ENCODE results near the gene GARIN5A.
A peak's percentile ranks its signal among the peaks of the same experiment; 100 is the strongest.
"Not testable (repeated sequence)": the region's sequence is repeated elsewhere in the genome, so short reads cannot be mapped to it uniquely, and the experiment has no call there.

The GARIN5A gene

GRCh38 chr19:50461066-50461875 is 15.4 kb downstream of the GARIN5A start:
- DNase-seq, result peak; percentile 51

GRCh38 chr19:50460161-50460765 is 16.4 kb downstream of the GARIN5A start:
- no peak for DNase-seq

GRCh38 chr19:50459638-50460037 is 17.0 kb downstream of the GARIN5A start:
- DNase-seq, result no peak

GRCh38 chr19:50459067-50459456 is 17.6 kb downstream of the GARIN5A start:
- no peak for DNase-seq

DNA sequence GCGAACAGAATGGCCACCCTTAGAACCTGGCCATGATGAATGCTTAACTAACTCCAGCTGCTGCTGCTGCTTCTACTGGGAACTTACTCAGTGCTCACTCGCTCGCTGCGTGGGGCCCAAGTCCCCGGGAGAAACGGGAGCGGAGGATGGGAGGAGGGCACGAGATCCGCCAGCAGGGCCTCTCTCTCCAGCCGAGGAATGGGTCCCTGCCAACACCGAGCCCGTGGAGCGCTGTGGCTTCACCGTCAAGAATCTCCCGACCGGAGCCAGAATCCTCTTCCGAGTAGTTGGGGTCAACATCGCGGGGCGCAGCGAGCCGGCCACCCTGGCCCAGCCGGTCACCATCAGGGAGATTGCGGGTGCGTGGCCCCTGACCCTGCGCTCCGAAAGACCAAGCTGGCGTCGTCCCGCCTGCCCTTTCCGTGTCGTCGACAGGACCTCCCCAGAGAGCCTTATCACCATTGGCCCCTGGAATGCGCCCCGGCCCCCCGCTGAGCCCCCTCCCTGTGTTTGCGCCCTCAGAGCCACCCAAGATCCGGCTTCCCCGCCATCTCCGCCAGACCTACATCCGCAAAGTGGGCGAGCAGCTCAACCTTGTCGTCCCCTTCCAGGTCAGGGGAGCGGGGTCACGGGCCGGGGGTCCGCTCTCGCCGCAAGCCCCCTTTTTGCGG is 18.1 kb downstream of the GARIN5A start:
- no peak for DNase-seq

- no peak for DNase-seq
These were observed 19.3 kb downstream of the GARIN5A start for GRCh38 chr19:50457300-50457699.

GRCh38 chr19:50455992-50456391 is 20.7 kb downstream of the GARIN5A start:
- DNase-seq, result no peak

GRCh38 chr19:50453243-50453642 is 23.4 kb downstream of the GARIN5A start:
- DNase-seq, result no peak

DNA sequence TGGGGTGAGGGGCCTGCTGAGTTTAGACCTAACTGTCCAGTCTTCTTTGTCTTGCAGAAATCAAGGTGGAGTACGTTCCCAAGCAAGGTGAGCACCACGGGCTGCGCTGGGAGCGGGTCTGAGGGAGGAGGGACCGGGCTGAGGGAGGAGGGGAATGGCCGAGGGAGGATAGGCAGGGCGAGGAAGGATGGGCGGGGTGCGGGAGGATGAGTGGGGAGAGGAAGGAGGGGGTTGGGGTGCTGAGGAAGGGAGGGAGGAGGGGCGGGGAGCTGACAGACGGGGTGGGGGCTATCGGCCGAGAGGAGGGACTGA is 25.5 kb downstream of the GARIN5A start:
- no peak for DNase-seq

DNA sequence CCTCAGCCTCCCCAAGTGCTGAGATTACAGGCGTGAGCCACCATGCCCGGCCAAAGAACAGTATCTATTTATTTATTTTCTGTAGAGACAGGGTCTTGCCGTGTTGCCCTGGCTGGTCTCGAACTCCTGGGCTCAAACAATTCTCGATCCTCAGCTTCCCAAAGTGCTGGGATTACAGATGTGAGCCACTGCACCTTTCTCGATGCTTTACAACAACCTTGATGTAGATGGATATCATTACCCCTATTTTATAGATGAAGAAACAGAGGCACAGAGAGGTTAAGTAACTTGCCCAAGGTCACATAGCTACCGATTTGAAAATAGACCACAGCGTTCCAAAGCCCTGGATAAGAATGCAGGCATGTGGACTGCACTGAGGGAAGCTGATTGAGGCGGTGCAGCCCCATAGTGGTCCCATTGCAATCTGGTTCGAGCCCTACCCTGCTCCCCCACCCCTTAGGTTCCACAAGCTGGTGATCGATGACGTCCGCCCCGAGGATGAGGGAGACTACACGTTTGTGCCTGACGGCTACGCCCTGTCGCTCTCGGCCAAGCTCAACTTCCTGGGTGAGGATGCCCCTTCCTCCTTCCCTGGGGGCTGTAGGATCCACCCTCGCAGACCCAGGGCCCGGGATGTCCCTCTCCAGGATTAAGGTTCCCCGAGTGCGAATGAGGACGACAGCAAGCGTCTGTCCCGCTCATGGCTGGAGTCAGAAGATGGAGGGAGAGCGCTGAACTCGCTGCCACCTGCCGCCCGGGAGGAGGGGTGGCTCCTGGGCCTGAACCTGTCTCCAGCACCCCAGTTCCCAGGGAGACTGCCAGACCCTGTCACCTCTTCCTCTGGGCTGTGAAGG is 26.1 kb downstream of the GARIN5A start:
- no peak for DNase-seq

DNA sequence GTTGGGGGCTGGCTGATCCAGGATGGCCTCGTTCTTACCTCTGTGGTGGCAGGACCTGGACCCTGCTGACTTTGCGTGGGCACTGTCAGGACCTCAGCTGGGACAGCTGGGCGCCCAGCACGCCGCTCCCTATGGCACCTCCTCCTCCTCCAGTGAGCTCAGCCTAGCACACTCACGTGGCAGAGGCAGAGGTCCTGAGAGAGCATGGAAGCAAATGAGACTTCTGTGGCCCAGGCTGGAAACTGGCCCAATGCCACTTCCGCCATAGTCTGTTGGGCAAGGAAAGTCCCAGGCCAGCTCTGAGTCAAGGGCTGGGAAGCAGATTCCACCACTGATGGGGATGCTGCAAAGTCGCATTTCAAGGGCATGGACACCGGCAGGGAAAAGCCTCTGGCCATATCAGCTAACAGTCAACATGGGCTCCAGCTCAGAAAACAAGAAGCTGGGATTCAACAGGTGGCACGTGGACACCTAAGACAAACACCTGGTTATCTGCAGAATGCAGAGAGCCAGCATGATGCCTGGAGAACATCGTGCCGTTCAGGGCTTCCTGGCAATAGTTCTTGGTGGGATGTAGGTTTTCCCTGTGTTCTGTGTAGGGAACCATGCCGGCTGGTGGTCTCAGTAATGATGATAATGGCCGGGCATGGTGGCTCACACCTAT is 27.3 kb downstream of the GARIN5A start:
- no peak for DNase-seq

- DNase-seq, result no peak
These were observed 28.9 kb downstream of the GARIN5A start for GRCh38 chr19:50447750-50448149.

DNA sequence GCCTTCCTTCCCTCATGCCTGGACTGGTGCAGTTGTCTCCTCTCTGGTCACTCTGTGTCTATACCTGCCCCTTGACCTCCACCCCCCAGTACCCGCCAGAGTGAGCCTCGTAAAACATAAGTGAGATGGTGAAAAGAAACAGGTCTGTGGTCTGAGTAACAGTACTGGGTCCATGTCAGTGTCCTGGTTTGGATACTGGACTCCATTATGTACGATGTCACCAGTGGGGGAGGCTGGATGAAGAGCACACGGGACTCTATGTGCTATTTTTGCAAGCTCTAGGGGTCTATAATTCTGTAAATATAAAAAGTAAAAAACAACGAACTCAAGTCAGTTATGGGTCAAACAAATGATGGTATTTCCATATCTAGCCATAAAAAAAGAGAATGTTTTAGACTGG is 29.6 kb downstream of the GARIN5A start:
- DNase-seq, result no peak

DNA sequence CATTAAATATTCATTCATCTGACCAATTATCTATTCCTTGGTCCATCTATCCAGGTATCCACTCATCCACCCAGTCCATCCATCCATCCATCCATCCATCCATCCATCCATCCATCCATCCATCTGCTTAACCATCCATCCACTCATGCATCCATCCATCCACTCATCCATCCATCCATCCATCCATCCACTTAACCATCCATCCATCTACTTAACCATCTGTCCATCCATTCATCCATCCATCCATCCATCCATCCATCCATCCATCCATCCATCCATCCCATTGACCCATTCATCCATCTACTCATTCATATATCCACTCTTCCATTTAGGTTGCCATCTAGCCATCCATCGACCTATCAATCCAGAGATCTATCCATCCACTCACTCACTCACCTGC is 32.6 kb downstream of the GARIN5A start:
- no peak for DNase-seq

GRCh38 chr19:50439130-50439529 is 37.5 kb downstream of the GARIN5A start:
- not testable (repeated sequence) for DNase-seq

DNA sequence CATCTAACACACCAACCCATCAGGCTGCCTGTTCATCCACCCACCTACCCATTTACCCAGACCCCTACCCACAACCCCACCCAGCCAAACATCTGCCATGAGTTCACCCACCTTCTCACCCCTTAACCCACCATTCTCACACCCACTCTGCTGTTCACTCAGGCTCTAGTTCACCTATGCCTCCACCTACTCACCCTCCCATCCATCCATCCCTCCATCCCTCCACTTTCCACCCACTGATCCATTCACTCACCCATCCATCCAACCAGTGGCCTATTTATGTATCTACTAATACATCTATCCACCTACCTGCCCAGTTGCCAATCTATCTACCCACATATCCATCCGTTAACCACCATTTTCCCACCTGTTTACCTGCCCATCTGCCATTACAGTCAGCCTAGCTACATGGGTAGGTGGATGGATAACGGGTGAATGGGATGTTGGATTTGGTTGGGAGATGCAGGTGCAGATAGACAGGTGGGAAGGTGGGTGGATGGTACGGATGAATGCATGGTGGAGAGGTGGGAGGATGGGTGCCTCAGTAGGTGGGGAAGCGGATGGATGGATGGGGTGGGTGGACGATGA is 38.7 kb downstream of the GARIN5A start:
- DNase-seq, result no peak

GRCh38 chr19:50435627-50436026 is 41.0 kb downstream of the GARIN5A start:
- DNase-seq, result no peak

DNA sequence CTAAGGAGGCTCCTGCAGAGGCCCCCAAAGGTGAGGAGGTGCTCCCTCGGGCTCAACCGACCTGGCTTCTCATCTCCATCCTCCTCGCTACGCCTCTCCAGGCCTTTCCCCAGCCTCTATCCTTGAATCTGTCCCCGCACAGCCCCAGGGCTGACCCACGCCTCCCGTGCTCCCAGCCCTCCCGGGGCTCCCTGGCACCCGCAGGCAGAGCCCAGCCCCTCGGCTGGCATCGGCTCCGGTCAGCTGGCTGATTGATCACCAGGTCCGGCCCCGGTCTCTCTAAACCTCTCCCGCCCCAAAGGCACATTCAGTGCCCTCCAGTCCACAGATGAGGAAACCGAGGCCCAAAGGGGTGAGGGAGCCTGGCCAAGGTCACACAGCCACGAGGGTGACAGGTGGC is 41.4 kb downstream of the GARIN5A start:
- DNase-seq, result no peak

- DNase-seq, result no peak
These were observed 42.1 kb downstream of the GARIN5A start for GRCh38 chr19:50434525-50434924.

DNA sequence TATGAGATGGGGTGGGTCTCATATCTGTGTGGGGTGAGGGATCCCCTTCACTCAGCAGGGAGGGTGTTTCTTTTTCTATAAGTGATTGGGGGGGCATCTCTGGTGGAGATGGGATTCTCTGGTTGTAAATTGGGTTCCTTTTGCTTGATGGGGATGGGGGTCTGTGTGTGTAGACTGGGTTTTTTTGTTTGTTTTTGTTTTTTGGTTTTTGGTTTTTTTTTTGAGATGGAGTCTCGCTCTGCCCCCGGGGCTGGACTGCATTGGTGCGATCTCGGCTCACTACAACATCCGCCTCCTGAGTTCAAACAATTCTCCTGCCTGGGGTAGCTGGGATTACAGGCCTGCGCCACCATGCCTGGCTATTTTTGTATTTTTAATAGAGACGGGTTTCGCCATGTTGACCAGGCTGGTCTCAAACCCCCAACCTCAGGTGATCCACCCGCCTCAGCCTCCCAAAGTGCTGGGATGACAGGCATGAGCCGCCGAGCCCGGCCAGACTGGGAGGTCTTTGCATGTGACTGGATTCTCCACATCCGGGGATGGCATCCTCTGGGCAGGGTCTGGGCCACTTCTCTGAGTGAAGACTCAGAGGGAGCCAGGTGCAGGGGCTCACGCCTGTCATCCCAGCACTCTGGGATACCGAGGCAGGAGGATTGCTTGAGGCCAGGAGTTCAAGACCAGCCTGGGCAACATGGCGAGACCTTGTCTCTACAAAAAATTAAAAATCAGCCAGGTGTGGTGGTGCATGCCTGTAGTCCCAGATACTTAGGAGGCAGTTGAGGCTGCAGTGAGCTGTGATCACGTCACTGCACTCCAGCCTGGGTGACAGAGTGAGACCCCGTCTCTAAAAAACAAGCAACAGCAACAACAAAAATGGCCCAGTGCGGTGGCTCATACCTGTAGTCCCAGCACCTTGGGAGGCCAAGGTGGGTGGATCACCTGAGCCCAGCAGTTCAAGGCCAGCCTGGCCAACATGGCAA is 43.2 kb downstream of the GARIN5A start:
- no peak for DNase-seq
